ENCODE data around the gene KLK15.

DNA sequence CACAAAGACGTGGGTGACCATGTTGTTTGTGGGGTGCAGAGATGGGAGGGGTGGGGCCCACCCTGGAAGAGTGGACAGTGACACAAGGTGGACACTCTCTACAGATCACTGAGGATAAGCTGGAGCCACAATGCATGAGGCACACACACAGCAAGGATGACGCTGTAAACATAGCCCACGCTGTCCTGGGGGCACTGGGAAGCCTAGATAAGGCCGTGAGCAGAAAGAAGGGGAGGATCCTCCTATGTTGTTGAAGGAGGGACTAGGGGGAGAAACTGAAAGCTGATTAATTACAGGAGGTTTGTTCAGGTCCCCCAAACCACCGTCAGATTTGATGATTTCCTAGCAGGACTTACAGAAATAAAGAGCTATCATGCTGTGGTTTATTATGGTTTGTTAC, 45.5 kb upstream of the KLK15 start:
- TF ChIP-seq EZH2 (conservative IDR thresholded peaks at IDR 0.05; ENCODE audit: low read depth, low read length) (no peak), CREB1 (IDR thresholded peaks at IDR 0.05) (no peak), CREB1 (CRISPR knock-in tag; IDR thresholded peaks at IDR 0.05) (no peak), SMARCC2 (IDR thresholded peaks at IDR 0.05) (no peak), MEIS1 (CRISPR knock-in tag; IDR thresholded peaks at IDR 0.05; ENCODE audit: borderline replicate concordance) (no peak)
- TF ChIP-seq, protein P1, sequence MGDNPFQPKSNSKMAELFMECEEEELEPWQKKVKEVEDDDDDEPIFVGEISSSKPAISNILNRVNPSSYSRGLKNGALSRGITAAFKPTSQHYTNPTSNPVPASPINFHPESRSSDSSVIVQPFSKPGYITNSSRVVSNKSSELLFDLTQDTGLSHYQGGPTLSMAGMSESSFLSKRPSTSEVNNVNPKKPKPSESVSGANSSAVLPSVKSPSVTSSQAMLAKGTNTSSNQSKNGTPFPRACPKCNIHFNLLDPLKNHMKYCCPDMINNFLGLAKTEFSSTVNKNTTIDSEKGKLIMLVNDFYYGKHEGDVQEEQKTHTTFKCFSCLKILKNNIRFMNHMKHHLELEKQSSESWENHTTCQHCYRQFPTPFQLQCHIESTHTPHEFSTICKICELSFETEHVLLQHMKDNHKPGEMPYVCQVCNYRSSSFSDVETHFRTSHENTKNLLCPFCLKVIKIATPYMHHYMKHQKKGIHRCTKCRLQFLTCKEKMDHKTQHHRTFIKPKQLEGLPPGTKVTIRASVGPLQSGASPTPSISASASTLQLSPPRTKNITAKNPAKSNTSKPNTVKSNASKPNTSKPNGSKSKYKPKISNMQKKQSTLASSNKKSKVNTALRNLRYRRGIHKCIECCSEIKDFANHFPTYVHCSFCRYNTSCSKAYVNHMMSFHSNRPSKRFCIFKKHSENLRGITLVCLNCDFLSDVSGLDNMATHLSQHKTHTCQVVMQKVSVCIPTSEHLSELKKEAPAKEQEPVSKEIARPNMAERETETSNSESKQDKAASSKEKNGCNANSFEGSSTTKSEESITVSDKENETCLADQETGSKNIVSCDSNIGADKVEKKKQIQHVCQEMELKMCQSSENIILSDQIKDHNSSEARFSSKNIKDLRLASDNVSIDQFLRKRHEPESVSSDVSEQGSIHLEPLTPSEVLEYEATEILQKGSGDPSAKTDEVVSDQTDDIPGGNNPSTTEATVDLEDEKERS (CRISPR knock-in tag; IDR thresholded peaks at IDR 0.05): no peak
- TF ChIP-seq, protein P2, sequence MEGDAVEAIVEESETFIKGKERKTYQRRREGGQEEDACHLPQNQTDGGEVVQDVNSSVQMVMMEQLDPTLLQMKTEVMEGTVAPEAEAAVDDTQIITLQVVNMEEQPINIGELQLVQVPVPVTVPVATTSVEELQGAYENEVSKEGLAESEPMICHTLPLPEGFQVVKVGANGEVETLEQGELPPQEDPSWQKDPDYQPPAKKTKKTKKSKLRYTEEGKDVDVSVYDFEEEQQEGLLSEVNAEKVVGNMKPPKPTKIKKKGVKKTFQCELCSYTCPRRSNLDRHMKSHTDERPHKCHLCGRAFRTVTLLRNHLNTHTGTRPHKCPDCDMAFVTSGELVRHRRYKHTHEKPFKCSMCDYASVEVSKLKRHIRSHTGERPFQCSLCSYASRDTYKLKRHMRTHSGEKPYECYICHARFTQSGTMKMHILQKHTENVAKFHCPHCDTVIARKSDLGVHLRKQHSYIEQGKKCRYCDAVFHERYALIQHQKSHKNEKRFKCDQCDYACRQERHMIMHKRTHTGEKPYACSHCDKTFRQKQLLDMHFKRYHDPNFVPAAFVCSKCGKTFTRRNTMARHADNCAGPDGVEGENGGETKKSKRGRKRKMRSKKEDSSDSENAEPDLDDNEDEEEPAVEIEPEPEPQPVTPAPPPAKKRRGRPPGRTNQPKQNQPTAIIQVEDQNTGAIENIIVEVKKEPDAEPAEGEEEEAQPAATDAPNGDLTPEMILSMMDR (CRISPR knock-in tag; IDR thresholded peaks at IDR 0.05): no peak
- TF ChIP-seq, protein P3, sequence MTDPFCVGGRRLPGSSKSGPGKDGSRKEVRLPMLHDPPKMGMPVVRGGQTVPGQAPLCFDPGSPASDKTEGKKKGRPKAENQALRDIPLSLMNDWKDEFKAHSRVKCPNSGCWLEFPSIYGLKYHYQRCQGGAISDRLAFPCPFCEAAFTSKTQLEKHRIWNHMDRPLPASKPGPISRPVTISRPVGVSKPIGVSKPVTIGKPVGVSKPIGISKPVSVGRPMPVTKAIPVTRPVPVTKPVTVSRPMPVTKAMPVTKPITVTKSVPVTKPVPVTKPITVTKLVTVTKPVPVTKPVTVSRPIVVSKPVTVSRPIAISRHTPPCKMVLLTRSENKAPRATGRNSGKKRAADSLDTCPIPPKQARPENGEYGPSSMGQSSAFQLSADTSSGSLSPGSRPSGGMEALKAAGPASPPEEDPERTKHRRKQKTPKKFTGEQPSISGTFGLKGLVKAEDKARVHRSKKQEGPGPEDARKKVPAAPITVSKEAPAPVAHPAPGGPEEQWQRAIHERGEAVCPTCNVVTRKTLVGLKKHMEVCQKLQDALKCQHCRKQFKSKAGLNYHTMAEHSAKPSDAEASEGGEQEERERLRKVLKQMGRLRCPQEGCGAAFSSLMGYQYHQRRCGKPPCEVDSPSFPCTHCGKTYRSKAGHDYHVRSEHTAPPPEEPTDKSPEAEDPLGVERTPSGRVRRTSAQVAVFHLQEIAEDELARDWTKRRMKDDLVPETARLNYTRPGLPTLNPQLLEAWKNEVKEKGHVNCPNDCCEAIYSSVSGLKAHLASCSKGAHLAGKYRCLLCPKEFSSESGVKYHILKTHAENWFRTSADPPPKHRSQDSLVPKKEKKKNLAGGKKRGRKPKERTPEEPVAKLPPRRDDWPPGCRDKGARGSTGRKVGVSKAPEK (CRISPR knock-in tag; IDR thresholded peaks at IDR 0.05; ENCODE audit: borderline replicate concordance): no peak
